ENCODE results near the gene MARCHF10.

The MARCHF10 gene

GRCh38 chr17:62725791-62726249 is 82.3 kb downstream of the MARCHF10 start:
- Histone ChIP-seq H3K36me3 (ENCODE audit: control insufficient read depth in 4 of 4, insufficient read depth in 4 of 4, low read length in 3 of 4) (no peaks in the 10 kb centered on the region), H3K4me3 (ENCODE audit: control insufficient read depth in 1 of 7, extremely low read depth in 1 of 7, insufficient read depth in 4 of 7, low read depth in 2 of 7, low read length in 6 of 7) (no peak overlapping the region), H3K9me3 (ENCODE audit: control extremely low read depth in 1 of 5, control insufficient read depth in 4 of 5, insufficient read depth in 2 of 5, low read depth in 1 of 5, low read length in 4 of 5) (no peaks in the 10 kb centered on the region), H3K4me1 (ENCODE audit: control extremely low read depth in 1 of 4, control insufficient read depth in 4 of 4, insufficient read depth in 4 of 4, low read length in 3 of 4) (peaks cover 2 to 22% (median 17%) of the 10 kb centered on the region in 4 experiments), H3K27me3 (replicated peaks in 2 of 5; ENCODE audit: control insufficient read depth in 4 of 5, insufficient read depth in 5 of 5, low read length in 4 of 5) (no peaks in the 10 kb centered on the region), H3K27ac (ENCODE audit: insufficient read depth in 1 of 2, low read depth in 1 of 2, low read length in 2 of 2, poor library complexity in 1 of 2, severe bottlenecking in 2 of 2) (no peak overlapping the region)
- ChIA-PET CTCF (no interaction called here), POLR2A (no interaction called here)
- DNase-seq: peak; percentile 17 to 80 (median 64)
- 100% methylated on average over 1 of the region's 5 CpGs for WGBS (ENCODE audit: insufficient coverage)

- ChIA-PET CTCF (interaction anchor here (1.0 to 1.2 kb wide), 3 partner anchors 11 to 38 kb away, joined by 3 read pairs; no protein-coding TSS in a partner anchor), POLR2A (interaction anchor here (0.9 kb wide), 1 partner anchor 20 kb away, joined by 3 read pairs; no protein-coding TSS in a partner anchor)
- peak; percentile 63 to 92 (median 88) for DNase-seq
- no peaks in the 10 kb centered on the region for H3K36me3 ChIP-seq (ENCODE audit: control insufficient read depth in 4 of 4, insufficient read depth in 4 of 4, low read length in 3 of 4)
- peaks cover 2 to 25% (median 18%) of the 10 kb centered on the region in 4 experiments for H3K4me1 ChIP-seq (ENCODE audit: control extremely low read depth in 1 of 4, control insufficient read depth in 4 of 4, insufficient read depth in 4 of 4, low read length in 3 of 4)
- no peak overlapping the region for H3K27ac ChIP-seq (ENCODE audit: insufficient read depth in 1 of 2, low read depth in 1 of 2, low read length in 2 of 2, poor library complexity in 1 of 2, severe bottlenecking in 2 of 2)
- 2% methylated on average over 13 of the region's 16 CpGs for WGBS (ENCODE audit: insufficient coverage)
- H3K27me3 ChIP-seq (replicated peaks in 2 of 5; ENCODE audit: control insufficient read depth in 4 of 5, insufficient read depth in 5 of 5, low read length in 4 of 5): no peaks in the 10 kb centered on the region
- peaks cover 0 to 5% (median 2%) of the 10 kb centered on the region in 5 experiments for H3K9me3 ChIP-seq (ENCODE audit: control extremely low read depth in 1 of 5, control insufficient read depth in 4 of 5, insufficient read depth in 2 of 5, low read depth in 1 of 5, low read length in 4 of 5)
- peak overlapping the region in 2 of 7 experiments; percentile 32 to 46 for H3K4me3 ChIP-seq (ENCODE audit: control insufficient read depth in 1 of 7, extremely low read depth in 1 of 7, insufficient read depth in 4 of 7, low read depth in 2 of 7, low read length in 6 of 7)
These were observed 83.5 kb downstream of the MARCHF10 start for GRCh38 chr17:62724398-62725146.

- H3K4me3 ChIP-seq (ENCODE audit: control insufficient read depth in 1 of 7, extremely low read depth in 1 of 7, insufficient read depth in 4 of 7, low read depth in 2 of 7, low read length in 6 of 7): no peak overlapping the region
- H3K27me3 ChIP-seq (replicated peaks in 2 of 5; ENCODE audit: control insufficient read depth in 4 of 5, insufficient read depth in 5 of 5, low read length in 4 of 5): no peaks in the 10 kb centered on the region
- H3K4me1 ChIP-seq (ENCODE audit: control extremely low read depth in 1 of 4, control insufficient read depth in 4 of 4, insufficient read depth in 4 of 4, low read length in 3 of 4): peaks cover 2 to 25% (median 18%) of the 10 kb centered on the region in 4 experiments
- CTCF ChIA-PET: interaction anchor here (1.0 to 1.3 kb wide), 4 partner anchors 10 to 106 kb away, joined by 3 to 5 read pairs (median 3); no protein-coding TSS in a partner anchor
- 93% methylated on average over 7 of the region's 7 CpGs for WGBS (ENCODE audit: insufficient coverage)
- H3K36me3 ChIP-seq (ENCODE audit: control insufficient read depth in 4 of 4, insufficient read depth in 4 of 4, low read length in 3 of 4): no peaks in the 10 kb centered on the region
- POLR2A ChIA-PET: interaction anchor here (0.9 kb wide), 1 partner anchor 20 kb away, joined by 3 read pairs; no protein-coding TSS in a partner anchor
- H3K27ac ChIP-seq (ENCODE audit: insufficient read depth in 1 of 2, low read depth in 1 of 2, low read length in 2 of 2, poor library complexity in 1 of 2, severe bottlenecking in 2 of 2): no peak overlapping the region
- DNase-seq: no peak
- H3K9me3 ChIP-seq (ENCODE audit: control extremely low read depth in 1 of 5, control insufficient read depth in 4 of 5, insufficient read depth in 2 of 5, low read depth in 1 of 5, low read length in 4 of 5): peaks cover 0 to 6% (median 3%) of the 10 kb centered on the region in 5 experiments
These were observed 84.3 kb downstream of the MARCHF10 start for GRCh38 chr17:62723842-62724241.

DNA sequence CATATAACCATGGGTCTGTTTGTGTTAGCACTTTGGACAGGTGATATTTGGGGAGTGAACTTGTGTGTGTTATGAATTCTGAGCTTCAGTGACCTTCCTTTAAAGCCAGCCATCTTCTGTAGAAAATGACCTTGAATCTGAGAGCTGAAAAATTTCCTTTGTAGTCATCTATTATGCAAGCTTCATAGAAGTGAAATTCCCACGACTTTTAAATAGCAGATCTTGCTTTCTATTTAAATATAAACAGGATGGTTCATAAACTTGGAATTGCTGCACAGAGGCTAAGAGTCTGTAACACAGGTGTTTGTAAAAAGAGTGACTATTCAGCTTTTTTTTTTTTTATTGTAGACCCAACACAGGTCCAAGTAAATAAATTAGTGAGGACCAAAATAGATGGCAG is 85.5 kb downstream of the MARCHF10 start:
- POLR2A ChIA-PET: no interaction called here
- Histone ChIP-seq H3K27me3 (replicated peaks in 2 of 5; ENCODE audit: control insufficient read depth in 4 of 5, insufficient read depth in 5 of 5, low read length in 4 of 5) (no peaks in the 10 kb centered on the region), H3K27ac (ENCODE audit: insufficient read depth in 1 of 2, low read depth in 1 of 2, low read length in 2 of 2, poor library complexity in 1 of 2, severe bottlenecking in 2 of 2) (no peak overlapping the region), H3K4me3 (ENCODE audit: control insufficient read depth in 1 of 7, extremely low read depth in 1 of 7, insufficient read depth in 4 of 7, low read depth in 2 of 7, low read length in 6 of 7) (no peak overlapping the region), H3K36me3 (ENCODE audit: control insufficient read depth in 4 of 4, insufficient read depth in 4 of 4, low read length in 3 of 4) (no peaks in the 10 kb centered on the region), H3K4me1 (ENCODE audit: control extremely low read depth in 1 of 4, control insufficient read depth in 4 of 4, insufficient read depth in 4 of 4, low read length in 3 of 4) (peaks cover 2 to 21% (median 16%) of the 10 kb centered on the region in 4 experiments), H3K9me3 (ENCODE audit: control extremely low read depth in 1 of 5, control insufficient read depth in 4 of 5, insufficient read depth in 2 of 5, low read depth in 1 of 5, low read length in 4 of 5) (peaks cover 0 to 6% (median 3%) of the 10 kb centered on the region in 5 experiments)
- CTCF ChIA-PET: interaction anchor here (1.3 to 1.8 kb wide), 3 partner anchors 10 to 50 kb away, joined by 3 to 4 read pairs (median 4); no protein-coding TSS in a partner anchor
- no peak for DNase-seq
- no CpG with 5 or more reads among the region's 1 CpG for WGBS (ENCODE audit: insufficient coverage)

GRCh38 chr17:62720126-62720850 is 87.8 kb downstream of the MARCHF10 start:
- CTCF ChIA-PET: interaction anchor here (1.7 kb wide), 1 partner anchor 9 kb away, joined by 5 read pairs; no protein-coding TSS in a partner anchor
- POLR2A ChIA-PET: no interaction called here
- H3K4me3 ChIP-seq (ENCODE audit: control insufficient read depth in 1 of 7, extremely low read depth in 1 of 7, insufficient read depth in 4 of 7, low read depth in 2 of 7, low read length in 6 of 7): no peak overlapping the region
- DNase-seq: peak in 2 of 3 donors; percentile 9 to 26
- H3K4me1 ChIP-seq (ENCODE audit: control extremely low read depth in 1 of 4, control insufficient read depth in 4 of 4, insufficient read depth in 4 of 4, low read length in 3 of 4): peaks cover 2 to 14% (median 12%) of the 10 kb centered on the region in 4 experiments
- H3K36me3 ChIP-seq (ENCODE audit: control insufficient read depth in 4 of 4, insufficient read depth in 4 of 4, low read length in 3 of 4): no peaks in the 10 kb centered on the region
- WGBS (ENCODE audit: insufficient coverage): 63% methylated on average over 1 of the region's 3 CpGs
- peaks cover 0 to 6% (median 3%) of the 10 kb centered on the region in 5 experiments for H3K9me3 ChIP-seq (ENCODE audit: control extremely low read depth in 1 of 5, control insufficient read depth in 4 of 5, insufficient read depth in 2 of 5, low read depth in 1 of 5, low read length in 4 of 5)
- H3K27ac ChIP-seq (ENCODE audit: insufficient read depth in 1 of 2, low read depth in 1 of 2, low read length in 2 of 2, poor library complexity in 1 of 2, severe bottlenecking in 2 of 2): no peak overlapping the region
- no peaks in the 10 kb centered on the region for H3K27me3 ChIP-seq (replicated peaks in 2 of 5; ENCODE audit: control insufficient read depth in 4 of 5, insufficient read depth in 5 of 5, low read length in 4 of 5)

DNA sequence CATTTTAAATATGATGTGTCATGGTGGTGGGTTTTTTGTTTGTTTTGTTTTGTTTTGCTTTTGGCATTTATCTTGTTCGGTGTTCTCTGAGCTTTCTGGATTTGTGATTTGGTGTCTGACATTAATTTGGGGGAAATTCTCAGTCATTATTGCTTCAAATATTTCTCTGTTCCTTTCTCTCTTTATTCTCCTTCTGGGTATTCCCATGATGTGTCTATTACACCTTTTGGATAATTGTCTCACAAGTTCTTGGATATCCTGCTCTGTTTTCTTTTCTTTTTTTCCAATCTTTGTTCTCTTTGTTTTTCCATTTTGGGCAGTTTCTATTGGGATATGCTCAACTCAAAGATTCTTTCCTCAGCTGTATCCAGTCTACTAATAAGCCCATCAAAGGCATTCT is 88.5 kb downstream of the MARCHF10 start:
- no CpG with 5 or more reads among the region's 1 CpG for WGBS (ENCODE audit: insufficient coverage)
- ChIA-PET POLR2A (no interaction called here), CTCF (interaction anchor here (1.7 kb wide), 1 partner anchor 9 kb away, joined by 5 read pairs; no protein-coding TSS in a partner anchor)
- no peaks in the 10 kb centered on the region for H3K27me3 ChIP-seq (replicated peaks in 2 of 5; ENCODE audit: control insufficient read depth in 4 of 5, insufficient read depth in 5 of 5, low read length in 4 of 5)
- no peak for DNase-seq
- H3K36me3 ChIP-seq (ENCODE audit: control insufficient read depth in 4 of 4, insufficient read depth in 4 of 4, low read length in 3 of 4): no peaks in the 10 kb centered on the region
- no peak overlapping the region for H3K4me3 ChIP-seq (ENCODE audit: control insufficient read depth in 1 of 7, extremely low read depth in 1 of 7, insufficient read depth in 4 of 7, low read depth in 2 of 7, low read length in 6 of 7)
- H3K4me1 ChIP-seq (ENCODE audit: control extremely low read depth in 1 of 4, control insufficient read depth in 4 of 4, insufficient read depth in 4 of 4, low read length in 3 of 4): peaks cover under 1 to 7% (median 5%) of the 10 kb centered on the region in 4 experiments
- no peak overlapping the region for H3K27ac ChIP-seq (ENCODE audit: insufficient read depth in 1 of 2, low read depth in 1 of 2, low read length in 2 of 2, poor library complexity in 1 of 2, severe bottlenecking in 2 of 2)
- peaks cover 0 to 6% (median 3%) of the 10 kb centered on the region in 5 experiments for H3K9me3 ChIP-seq (ENCODE audit: control extremely low read depth in 1 of 5, control insufficient read depth in 4 of 5, insufficient read depth in 2 of 5, low read depth in 1 of 5, low read length in 4 of 5)
